Fibroblast of lung (primary cell): Measurements from ENCODE around the gene WDR13. TPM values are rescaled to one million over a fixed set of nuclear protein-coding genes. Genes with fewer than 3 reads are reported as not detected.

Experiments
- DNase-seq, 2 donors: peaks; one replicate each; pipeline versions ENCODE4 v3.0.0 to v3.0.0-alpha.2; 2010; ENCODE audit warnings: low read depth in 2 of 2
- H2AFZ ChIP-seq: 2 replicates; pipeline ENCODE4 v1.5.1; 2012; ENCODE audit warnings: low read length, control low read depth, inconsistent platforms
- H3K27ac ChIP-seq: 2 replicates; pipeline ENCODE4 v1.5.1; 2011; ENCODE audit warnings: low read length, control low read depth; ENCODE audit not compliant: insufficient read depth
- H3K27me3 ChIP-seq: 2 replicates; pipeline ENCODE4 v1.5.1; 2011; ENCODE audit warnings: mild to moderate bottlenecking, low read length; ENCODE audit not compliant: control insufficient read depth, insufficient read depth
- H3K36me3 ChIP-seq: 2 replicates; pipeline ENCODE4 v1.5.1; 2011; ENCODE audit warnings: low read length; ENCODE audit not compliant: control insufficient read depth, insufficient read depth
- H3K4me1 ChIP-seq: 2 replicates; pipeline ENCODE4 v1.5.1; 2011; ENCODE audit warnings: low read length; ENCODE audit not compliant: control insufficient read depth, insufficient read depth; ENCODE audit errors: extremely low read depth
- H3K4me2 ChIP-seq: 2 replicates; pipeline ENCODE4 v1.5.1; 2011; ENCODE audit warnings: low read length, control low read depth; ENCODE audit not compliant: insufficient read depth; ENCODE audit errors: extremely low read depth
- H3K4me3 ChIP-seq, 4 experiments: fragments of 200-600 bp in 1 of 4; sonication (generic) in 1 of 4; replicated peaks in 1 of 4; 2 replicates each; pipeline ENCODE4 v1.5.1; 2011 to 2016; ENCODE audit warnings: low read length in 4 of 4, low read depth in 3 of 4, mild to moderate bottlenecking in 3 of 4, control low read depth in 2 of 4, inconsistent platforms in 1 of 4, mixed read lengths in 1 of 4; ENCODE audit not compliant: insufficient read depth in 1 of 4; ENCODE audit errors: control extremely low read depth in 1 of 4
- H3K79me2 ChIP-seq: 2 replicates; pipeline ENCODE4 v1.5.1; 2012; ENCODE audit warnings: mild to moderate bottlenecking, low read length, inconsistent platforms; ENCODE audit not compliant: control insufficient read depth, insufficient read depth
- H3K9ac ChIP-seq: 2 replicates; pipeline ENCODE4 v1.5.1; 2011; ENCODE audit warnings: mild to moderate bottlenecking, low read length, control low read depth; ENCODE audit not compliant: insufficient read depth
- H3K9me3 ChIP-seq: 2 replicates; pipeline ENCODE4 v1.5.1; 2012; ENCODE audit warnings: low read depth, low read length; ENCODE audit not compliant: control insufficient read depth, insufficient read depth
- H4K20me1 ChIP-seq: 2 replicates; pipeline ENCODE4 v1.5.1; 2011; ENCODE audit warnings: low read length; ENCODE audit not compliant: control insufficient read depth, insufficient read depth; ENCODE audit errors: extremely low read depth
- CTCF ChIP-seq, 2 donors: IDR thresholded peaks in 1 of 2; conservative IDR thresholded peaks in 1 of 2; 1 replicate in 1 of 2; 2 replicates in 1 of 2; pipeline ENCODE4 v1.5.1; 2011 to 2012; ENCODE audit warnings: low read length in 2 of 2, control low read depth in 1 of 2, inconsistent platforms in 1 of 2, low read depth in 1 of 2, mild to moderate bottlenecking in 1 of 2
- EZH2 ChIP-seq: IDR thresholded peaks from 2 replicates; pipeline ENCODE4 v1.5.1; 2012; ENCODE audit warnings: low read length, control low read depth, mild to moderate bottlenecking; ENCODE audit errors: missing control alignments
- polyA plus RNA-seq, 2 donors: library from polyadenylated mRNA; depleted of rRNA in 1 of 2; stranded (reverse) in 1 of 2; unstranded in 1 of 2; fragments of >200 nt; gene quantifications; 2 replicates each; pipeline ENCODE4 v1.2.1, GENCODE V29; 2011 to 2012; ENCODE audit warnings: missing spikeins in 1 of 2
- total RNA-seq: library from RNA; depleted of rRNA; stranded (reverse); fragments of >200 nt; gene quantifications from 2 replicates; pipeline ENCODE4 v1.2.1, GENCODE V29; 2014

The WDR13 gene
- total and polyA plus RNA-seq, 2 donors (not counting 1 experiment from before 2014, with no cell fraction given) = 41.2 to 99.7 TPM

GRCh38 chrX:48601741-48602394 lies 4.6 kb downstream of the WDR13 start:
- Histone ChIP-seq H3K9me3 (no peaks in the 10 kb centered on the region), H3K27me3 (no peaks in the 10 kb centered on the region), H3K79me2 (peaks cover 3% of the 10 kb centered on the region)

GRCh38 chrX:48604701-48605100 lies 7.4 kb downstream of the WDR13 start:
- Histone ChIP-seq H3K36me3 (peaks cover 2% of the 10 kb centered on the region), H3K9ac (no peak overlapping the region), H4K20me1 (no peaks in the 10 kb centered on the region), H3K27me3 (no peaks in the 10 kb centered on the region), H3K27ac (no peak overlapping the region), H2AFZ (no peak overlapping the region), H3K9me3 (no peaks in the 10 kb centered on the region), H3K4me1 (no peaks in the 10 kb centered on the region), H3K4me2 (no peak overlapping the region), H3K4me3 (no peak overlapping the region), H3K79me2 (no peaks in the 10 kb centered on the region)
- TF ChIP-seq CTCF (conservative IDR thresholded peaks at IDR 0.05 in 1 of 2, IDR thresholded peaks at IDR 0.05 in 1 of 2; ENCODE audit: low read depth in 1 of 2, low read length in 2 of 2) = no peak
- no peak for TF ChIP-seq EZH2
- no peak for DNase-seq

More at GRCh38 chrX:48601741-48602394, 4.6 kb downstream of the WDR13 start:
- Histone ChIP-seq H3K9ac (no peak overlapping the region), H3K4me2 (no peak overlapping the region), H3K27ac (no peak overlapping the region), H3K4me1 (no peaks in the 10 kb centered on the region), H3K36me3 (peaks cover 2% of the 10 kb centered on the region), H4K20me1 (no peaks in the 10 kb centered on the region), H3K4me3 (no peak overlapping the region), H2AFZ (no peak overlapping the region)
- no peak for DNase-seq
- TF ChIP-seq CTCF (conservative IDR thresholded peaks at IDR 0.05 in 1 of 2, IDR thresholded peaks at IDR 0.05 in 1 of 2; ENCODE audit: low read depth in 1 of 2, low read length in 2 of 2) = no peak
- TF ChIP-seq EZH2 = no peak

GRCh38 chrX:48606091-48606490 lies 8.8 kb downstream of the WDR13 start:
- Histone ChIP-seq H3K9ac (no peak overlapping the region), H3K79me2 (no peaks in the 10 kb centered on the region), H4K20me1 (no peaks in the 10 kb centered on the region), H3K4me2 (no peak overlapping the region), H3K4me3 (no peak overlapping the region), H3K9me3 (no peaks in the 10 kb centered on the region), H3K27ac (no peak overlapping the region), H3K4me1 (no peaks in the 10 kb centered on the region), H3K27me3 (no peaks in the 10 kb centered on the region), H3K36me3 (no peaks in the 10 kb centered on the region), H2AFZ (no peak overlapping the region)
- TF ChIP-seq EZH2 (no peak), CTCF (conservative IDR thresholded peaks at IDR 0.05 in 1 of 2, IDR thresholded peaks at IDR 0.05 in 1 of 2; ENCODE audit: low read depth in 1 of 2, low read length in 2 of 2) (no peak)
- no peak for DNase-seq
